ENCODE measurements around the gene NPSR1.
"Not testable (repeated sequence)": the region's sequence is repeated elsewhere in the genome, so short reads cannot be mapped to it uniquely, and the experiment has no call there.

NPSR1 gene, protein sequence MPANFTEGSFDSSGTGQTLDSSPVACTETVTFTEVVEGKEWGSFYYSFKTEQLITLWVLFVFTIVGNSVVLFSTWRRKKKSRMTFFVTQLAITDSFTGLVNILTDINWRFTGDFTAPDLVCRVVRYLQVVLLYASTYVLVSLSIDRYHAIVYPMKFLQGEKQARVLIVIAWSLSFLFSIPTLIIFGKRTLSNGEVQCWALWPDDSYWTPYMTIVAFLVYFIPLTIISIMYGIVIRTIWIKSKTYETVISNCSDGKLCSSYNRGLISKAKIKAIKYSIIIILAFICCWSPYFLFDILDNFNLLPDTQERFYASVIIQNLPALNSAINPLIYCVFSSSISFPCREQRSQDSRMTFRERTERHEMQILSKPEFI

DNA sequence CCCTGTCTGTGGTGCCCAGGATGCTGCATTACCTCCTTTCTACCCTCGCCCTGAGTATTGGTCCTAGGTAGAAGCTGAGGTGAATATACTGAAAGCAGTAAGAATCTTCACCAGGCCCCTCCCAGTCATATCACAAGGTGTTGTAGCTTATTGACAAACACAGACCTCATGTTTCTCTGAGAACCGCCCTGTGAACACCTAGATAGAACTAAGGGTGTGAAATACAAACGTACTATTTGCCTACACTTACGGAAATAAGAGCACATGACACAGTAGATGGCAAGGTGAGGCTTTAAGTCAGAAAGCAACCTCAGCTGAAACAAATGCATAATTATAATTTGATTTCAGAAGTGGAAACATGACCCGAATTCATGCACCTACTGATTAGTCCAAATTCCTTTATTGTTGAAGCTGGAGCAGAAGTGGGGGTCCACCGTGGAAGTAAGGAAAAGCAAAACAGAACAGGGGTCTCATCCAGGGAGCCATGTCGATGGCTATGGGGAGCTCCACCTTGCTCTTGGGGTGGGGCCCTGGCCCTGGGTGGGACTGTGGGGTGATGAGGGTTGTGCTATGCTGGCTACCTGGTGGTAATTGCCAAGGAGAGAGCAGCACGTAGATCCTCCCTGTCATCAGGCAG is at the start of gene NPSR1:
Gene NPSR1 (plus strand): TSS at position 587 of the 637 bp plus-strand sequence. CDS start 195 bp downstream, outside the sequence.
- DNase-seq (ENCODE audit: low spot score) = no peak

DNA sequence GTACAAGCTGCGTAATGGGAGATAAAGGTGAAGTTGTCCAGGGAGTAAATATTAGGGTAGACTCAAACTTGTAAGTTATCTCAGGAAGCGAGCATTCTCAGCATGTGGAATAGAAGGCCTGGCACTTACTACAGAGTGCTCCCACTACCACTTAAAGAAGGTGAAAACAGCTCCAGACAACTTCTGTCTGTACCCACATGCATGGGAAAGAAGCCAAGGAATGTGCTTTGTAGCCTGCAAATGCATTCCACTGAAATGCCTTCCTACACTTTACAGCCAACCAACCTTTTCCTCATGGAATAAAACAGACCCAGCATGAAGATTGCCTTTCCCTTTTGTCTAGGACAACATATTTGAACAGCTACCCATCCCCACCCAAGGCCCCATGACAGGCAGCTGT is 45.4 kb upstream of the NPSR1 start:
- DNase-seq (ENCODE audit: low spot score) = no peak

DNA sequence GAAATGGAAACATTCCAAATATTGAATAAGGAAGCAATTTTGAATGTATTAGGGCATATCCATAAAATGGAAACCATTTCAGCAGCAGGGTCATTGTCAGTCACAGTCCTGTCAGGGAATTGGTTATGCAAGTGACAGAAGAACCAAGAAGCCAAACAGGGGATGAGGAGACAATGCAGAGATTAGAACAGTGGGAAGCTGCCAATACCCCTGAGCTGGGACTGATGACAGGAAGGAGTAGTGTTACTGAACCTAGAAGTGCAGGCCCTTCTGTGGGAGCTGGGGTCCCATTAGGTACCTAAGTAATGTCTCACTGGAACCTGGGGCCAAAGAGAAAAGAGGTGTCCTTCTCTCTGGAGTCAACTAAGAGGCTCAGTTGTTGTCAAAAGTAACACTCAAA is 37.6 kb upstream of the NPSR1 start:
- no peak for DNase-seq (ENCODE audit: low spot score)

DNA sequence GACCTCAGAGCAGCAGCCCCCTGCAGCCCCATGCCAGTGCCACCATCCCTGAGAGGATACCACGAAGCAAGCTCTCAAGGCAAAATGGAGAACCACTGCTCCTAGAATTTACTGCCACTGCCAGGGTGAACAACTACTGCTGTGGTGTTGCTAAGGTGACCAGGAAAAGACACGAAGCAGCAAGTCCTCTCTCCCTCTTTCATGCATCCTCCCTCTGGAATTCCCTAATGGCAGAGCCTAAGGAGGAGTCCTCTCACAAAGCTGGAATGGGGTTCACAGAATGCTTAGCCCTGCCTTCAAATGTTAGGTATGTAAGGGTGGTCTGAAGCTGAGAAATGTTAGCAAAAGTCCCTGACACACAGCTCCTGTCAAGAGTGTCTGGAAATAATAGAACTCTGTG is 35.8 kb upstream of the NPSR1 start:
- DNase-seq (ENCODE audit: low spot score) = no peak

DNA sequence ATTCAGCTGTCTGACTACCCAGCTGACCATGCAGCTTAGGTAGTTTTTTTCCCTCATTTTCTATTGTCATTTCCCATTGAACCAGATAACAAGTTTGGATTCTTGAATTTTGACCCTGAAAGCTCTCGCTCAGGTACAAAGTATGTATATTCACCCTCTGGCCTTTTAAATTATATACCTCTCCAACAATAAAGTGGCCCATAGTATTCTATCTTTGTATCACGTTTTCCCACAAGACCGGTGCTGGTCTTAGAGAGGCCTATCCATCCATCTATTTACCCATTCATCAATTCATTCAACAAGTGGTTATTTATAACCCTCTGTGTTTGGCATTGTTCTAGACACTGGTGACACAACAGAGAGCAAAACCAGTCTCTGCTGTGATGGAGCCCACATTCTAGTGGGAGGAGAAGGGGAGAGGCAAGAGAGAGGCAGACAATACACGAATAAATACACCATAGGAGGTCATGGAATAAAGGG is 35.2 kb upstream of the NPSR1 start:
- DNase-seq (ENCODE audit: low spot score) = no peak

DNA sequence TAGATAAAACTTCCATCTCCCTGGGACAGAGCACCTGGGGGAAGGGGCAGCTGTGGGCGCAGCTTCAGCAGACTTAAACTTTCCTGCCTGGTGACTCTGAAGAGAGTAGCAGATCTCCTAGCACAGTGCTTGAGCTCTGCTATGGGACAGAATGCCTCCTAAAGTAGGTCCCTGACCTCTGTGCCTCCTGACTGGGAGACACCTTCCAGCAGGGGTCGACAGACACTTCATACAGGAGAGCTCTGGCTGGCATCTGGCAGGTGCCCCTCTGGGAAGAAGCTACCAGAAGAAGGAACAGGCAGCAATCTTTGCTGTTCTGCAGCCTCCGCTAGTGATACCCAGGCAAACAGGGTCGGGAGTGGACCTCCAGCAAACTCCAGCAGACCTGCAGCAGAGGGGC is 29.4 kb upstream of the NPSR1 start:
- not testable (repeated sequence) for DNase-seq (ENCODE audit: low spot score)

DNA sequence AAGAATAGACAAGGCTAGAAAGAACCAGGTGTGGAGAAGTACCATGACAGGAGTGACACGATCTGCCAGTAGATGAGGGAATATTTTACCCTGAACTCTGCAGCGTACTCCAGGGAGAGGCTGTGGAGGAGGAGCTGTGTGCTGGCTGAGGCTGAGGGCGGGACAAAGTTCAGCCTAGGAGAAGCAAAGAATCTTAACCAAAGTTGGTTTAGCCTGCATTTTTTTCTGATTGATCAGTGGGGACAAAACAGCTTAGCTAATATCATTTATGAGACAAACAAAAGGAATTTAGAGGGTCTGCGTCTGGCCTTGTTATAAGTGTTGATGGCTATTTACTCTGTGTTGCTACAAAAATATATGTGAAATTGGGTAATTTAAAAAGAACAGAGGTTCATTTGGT is 5.2 kb upstream of the NPSR1 start:
- DNase-seq (ENCODE audit: low spot score) = no peak

DNA sequence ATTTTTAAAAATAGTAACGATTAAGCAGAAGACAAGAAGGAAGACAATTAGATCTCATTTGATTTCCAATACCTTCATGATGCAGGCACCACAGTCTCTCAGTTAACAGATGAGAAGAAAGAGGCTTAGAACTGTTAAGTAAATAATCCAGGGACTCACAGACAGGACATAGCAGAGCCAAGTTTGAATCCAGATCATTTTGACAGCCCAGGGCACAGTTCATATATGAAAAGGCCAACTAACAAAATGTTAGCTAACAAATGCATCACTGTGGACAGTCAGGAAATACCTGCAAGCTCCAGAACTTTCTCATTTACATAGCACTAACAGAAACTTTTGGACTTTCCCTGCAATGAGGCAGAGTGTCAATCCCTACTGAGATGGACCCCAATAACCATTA is 4.2 kb upstream of the NPSR1 start:
- DNase-seq (ENCODE audit: low spot score) = no peak

DNA sequence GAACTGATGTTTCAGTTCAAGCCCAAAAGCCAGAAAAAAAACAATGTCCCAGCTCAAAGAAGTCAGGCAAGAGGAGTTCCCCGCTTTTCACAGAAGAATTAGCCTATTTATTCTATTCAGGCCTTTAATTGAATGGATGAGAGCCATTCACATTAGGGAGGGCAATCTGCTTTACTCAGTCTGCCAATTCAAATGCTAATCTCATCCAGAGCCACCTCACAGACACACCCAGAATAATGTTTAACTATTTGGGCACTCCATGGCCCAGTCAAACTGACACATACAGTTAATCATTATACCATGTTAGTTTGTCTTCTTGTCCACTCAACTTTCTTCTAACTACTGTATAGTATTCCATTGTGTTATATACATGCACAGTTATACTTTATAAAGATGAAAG is 2.6 kb upstream of the NPSR1 start:
- no peak for DNase-seq (ENCODE audit: low spot score)

DNA sequence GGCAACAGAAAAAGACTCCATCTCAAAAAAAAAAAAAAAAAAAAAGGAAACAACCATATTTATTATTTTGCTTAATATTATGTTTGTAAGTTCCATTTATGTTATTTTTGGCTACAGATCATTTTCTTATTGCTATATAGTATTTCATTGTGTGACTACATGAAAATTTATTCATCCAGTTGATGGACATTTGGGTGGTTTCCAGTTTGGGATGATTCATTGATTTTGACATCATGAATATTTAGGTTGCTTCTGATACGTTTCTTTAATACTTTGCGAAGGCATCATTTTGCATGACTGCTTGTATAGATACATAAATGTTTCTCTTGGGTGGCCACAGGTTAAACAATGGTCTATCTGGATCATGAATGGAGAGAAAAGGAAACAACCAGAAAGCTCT is 2.0 kb upstream of the NPSR1 start:
- no peak for DNase-seq (ENCODE audit: low spot score)

DNA sequence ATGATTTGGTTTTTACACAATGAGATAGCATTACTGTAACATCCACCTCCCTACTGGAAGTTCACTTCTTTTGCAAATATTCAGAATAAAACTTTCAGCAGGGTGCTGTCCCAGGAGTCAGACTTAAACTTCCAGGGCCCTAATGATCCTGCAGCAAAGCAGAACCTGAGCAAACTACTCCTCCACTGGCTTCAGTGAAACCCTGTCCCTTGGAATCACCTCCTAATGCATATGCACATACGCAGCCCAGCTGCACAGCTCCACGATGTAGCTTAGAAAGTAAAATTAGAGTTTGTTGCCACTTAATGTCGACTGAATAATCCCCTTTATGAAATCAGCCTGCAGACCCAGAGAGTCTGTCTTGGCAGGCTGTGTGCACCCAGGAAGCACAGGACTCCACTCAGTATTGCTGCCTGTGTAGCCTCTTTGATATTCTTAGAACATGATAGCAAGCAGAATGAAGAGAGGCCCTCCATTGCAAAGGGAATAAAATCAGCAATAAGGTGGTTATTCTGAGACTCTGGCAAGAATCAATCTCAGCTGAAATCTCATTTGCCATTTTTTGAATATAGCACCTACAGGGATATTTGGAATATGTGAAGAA is 1.6 kb downstream of the NPSR1 start:
- no peak for DNase-seq (ENCODE audit: low spot score)

DNA sequence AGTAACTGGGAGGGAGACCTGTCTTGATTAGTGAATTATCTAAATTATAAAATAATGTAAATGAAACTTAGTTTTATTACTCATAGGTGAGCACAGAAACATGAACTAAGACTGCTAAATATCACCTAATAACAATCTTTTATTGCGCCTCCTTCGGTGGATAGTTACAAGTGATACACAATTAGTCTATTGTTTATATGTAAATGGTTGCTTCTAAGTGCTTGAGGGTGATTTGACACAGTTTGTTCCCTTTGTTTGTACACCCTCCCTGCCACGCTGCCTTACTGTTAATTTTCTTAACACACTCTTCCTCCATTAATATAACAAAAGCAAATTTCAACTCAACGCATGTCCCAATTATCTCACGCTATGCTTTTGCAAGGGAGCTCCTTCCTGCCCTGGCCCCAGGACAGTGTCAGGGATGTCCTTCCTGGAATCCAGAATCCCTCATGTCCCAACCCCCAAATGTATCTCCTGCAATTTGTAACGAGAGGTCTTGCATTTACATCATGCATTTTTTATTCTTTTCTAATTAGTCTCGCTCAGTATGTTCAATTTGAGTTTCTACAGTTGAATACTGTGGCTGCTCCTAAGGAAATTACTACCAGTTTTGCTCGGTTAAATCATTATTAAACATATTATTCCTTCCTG is 4.2 kb downstream of the NPSR1 start:
- DNase-seq (ENCODE audit: low spot score) = no peak

DNA sequence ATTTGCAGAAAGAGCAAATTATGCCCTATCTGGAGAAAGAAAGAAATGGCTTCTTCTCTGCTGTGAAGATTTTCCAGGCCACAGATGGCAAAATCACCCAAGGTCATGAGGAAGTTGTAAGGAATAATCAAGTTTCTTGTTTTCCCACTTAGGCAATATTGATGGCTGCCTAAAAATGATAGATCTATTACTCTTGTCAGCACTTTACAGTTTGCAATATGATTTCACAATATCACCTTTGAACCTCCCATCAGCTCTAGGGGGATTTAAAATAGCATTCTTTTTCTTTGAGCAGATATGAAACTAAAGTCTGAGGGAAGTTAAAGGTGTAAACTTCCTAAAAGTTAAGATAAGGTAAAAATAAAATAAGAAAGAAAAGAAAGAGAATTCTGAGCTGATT is 6.7 kb downstream of the NPSR1 start:
- no peak for DNase-seq (ENCODE audit: low spot score)

DNA sequence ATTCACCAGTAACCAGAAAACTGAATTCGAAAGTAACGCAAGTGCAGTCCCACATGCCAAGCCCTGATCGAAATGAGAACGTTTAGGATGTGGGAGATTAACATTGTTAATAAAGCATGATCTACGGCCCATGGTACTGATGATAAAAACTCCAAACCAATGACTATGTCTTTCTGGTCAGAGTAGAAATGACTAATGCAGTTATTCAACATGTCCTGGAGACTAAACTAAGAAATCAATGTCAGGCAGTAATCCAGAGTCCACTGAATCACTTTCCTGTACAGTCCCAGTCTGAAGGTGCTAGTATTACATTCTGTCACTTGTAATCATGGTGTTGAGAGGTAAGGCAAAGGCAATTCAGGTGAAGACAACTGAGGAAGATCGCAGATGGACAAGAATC is 14.4 kb downstream of the NPSR1 start:
- DNase-seq (ENCODE audit: low spot score) = no peak

DNA sequence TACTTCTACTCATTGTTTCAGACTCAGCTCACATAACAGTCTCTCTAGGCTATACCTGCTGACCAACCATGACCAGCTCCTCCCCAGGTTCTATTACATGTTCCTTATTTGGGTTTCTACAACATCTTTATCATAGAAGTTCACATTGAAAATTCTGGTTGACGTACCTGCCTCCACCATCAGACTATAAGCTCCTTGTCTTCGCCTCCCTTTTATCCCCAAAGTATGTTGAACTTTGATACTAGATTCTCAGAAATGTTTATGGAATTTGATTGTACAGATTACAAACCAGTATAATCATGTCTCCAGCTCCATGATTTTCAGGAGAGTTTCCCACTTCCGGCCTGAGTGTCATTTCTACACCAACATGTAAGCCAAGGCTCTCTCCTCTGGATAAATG is 15.0 kb downstream of the NPSR1 start:
- no peak for DNase-seq (ENCODE audit: low spot score)

DNA sequence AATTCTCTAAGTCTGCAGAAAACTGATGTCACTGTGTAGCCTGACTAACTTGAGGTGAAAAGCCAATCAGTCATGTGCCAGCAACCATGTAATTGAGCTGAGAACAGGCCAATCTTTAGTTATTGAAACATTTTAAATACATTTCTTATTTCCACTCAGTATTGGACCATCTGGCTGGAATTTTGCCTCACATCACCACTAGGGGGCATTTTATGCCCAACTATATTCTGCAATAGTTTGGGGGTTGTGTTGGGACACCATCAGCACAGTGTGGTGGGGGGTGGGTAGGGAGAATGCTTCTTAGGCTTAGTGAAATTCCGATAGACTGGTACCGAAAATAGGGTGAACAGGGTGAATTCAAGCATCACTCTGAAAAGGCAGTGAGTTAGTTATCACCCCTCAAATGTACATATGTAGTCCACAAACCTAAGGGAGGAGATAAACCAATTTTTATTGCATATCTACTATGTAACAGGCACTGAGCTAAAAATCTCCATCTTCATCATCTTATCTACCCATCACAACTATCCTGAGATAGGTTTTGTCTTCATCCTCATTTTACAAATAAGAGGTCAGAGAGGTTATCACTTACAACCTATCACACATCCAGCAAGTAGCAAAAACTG is 17.8 kb downstream of the NPSR1 start:
- DNase-seq (ENCODE audit: low spot score) = no peak

DNA sequence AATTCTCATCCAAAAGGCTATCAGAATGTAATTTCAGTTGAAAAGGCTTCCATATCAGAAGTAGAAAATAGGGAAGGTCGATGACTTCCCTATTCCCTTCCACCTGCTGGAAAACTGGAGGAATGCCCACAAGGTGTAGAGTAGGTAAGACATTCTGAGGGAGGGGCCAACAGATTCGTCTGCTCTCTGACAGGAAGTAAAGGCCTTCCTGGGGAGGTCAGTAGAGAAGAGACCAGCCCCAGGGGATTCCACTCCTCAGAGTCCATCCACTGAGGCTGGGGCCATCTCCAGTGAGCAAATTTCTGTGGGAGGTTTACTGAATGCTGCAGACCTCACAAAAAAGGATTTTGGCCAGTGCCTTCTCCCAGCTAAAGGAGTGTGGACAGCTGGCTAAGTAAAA is 19.5 kb downstream of the NPSR1 start:
- no peak for DNase-seq (ENCODE audit: low spot score)

DNA sequence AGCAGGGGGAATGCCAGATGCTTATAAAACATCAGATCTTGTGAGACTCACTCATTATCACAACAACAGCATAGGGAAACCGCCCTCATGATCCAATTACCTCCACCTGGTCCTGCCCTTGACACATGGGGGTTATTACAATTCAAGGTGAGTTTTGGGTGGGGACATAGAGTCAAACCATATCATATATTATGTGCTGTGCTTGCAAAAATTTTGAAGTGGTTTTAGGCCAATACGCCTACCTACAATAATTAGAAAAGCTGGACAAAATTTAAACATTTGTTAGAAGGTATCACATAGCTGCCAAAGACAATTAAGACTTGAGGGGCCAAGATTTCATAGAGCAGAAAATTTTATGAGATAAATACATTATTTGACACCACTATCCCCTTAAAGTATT is 29.5 kb downstream of the NPSR1 start:
- no peak for DNase-seq (ENCODE audit: low spot score)

DNA sequence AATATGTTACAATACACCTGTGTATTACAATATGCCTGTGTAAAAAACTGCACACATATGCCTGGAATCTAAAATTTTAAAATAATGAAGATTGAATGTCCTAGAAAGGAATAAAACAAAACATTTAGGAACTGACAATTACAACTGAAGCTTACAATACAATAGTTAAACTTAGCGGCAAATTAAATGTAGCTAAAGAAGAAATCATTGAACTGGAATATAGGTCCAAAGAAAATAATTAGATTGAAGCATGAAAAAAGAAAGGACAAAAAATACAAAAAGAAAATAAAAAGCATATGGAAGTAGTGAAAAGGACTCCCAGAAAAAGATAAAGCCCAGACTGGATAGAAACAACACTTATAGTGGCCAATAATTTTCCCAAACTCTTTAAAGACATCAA is 38.4 kb downstream of the NPSR1 start:
- DNase-seq (ENCODE audit: low spot score) = no peak

DNA sequence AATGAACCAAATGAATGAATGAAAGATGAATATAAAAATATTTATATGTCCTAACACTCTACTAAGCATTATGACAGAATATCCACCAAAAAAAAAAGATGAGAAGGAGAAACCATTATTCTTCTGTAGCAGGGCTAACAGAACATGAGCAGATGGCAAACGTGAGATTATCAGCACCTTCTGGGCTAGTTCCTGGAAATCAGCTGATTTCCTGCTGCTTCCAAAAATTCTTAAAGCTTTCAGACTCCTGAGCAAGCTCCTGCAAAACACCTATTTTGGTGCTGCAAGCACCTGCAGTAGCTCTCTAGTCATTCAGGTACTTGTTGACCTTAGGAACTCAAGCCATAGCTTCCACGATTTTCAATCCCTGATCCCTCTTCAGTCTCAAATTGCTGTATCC is 51.8 kb downstream of the NPSR1 start:
- DNase-seq (ENCODE audit: low spot score) = no peak

DNA sequence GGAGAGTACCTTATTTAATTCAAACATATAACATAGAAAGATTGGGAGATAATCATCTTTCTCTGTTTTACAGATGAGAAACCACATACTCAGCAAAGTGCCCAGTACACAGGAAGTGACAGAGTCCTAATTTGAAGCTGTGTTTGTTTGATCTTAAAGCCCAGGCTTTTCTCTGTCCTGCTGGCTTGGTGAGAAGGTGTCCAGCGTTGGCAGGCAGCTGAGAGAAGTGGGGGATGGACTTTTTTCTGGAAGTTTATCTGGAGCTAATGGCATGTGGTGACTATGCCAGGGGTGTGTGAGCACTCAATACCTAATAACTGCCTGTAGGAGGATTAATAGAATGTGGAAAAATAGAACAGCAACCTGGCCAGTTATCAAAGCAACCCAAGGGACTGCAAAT is 60.8 kb downstream of the NPSR1 start:
- no peak for DNase-seq (ENCODE audit: low spot score)

DNA sequence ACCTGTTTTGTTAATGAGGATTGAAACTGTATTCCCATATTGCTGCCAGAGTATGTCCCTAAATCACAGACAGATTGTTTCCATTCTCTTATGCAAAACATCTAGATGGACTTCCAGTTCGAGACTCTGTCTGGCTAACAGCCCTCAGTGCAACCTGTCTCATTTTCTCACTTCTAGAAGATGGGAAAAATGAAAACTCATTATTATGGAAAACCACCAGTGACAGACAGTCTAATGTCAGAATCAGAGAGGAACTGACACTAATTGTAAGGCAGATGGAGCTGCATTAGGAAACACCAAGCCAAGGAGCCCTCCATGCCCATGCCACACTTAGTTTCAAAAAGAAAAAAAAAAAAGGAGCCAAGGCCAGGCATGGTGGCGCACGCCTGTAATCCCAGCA is 61.6 kb downstream of the NPSR1 start:
- DNase-seq (ENCODE audit: low spot score) = no peak

Measured in AG08396 (cell line).